GM12891 (cell line): ENCODE results near the gene IFNLR1.

Experiments
- PAX5 ChIP-seq: IDR thresholded peaks from 2 replicates; pipeline ENCODE4 v1.6.1; 2011; ENCODE audit warnings: low read length, moderate library complexity, mild to moderate bottlenecking; ENCODE audit not compliant: insufficient read depth, severe bottlenecking
- POLR2A ChIP-seq: IDR thresholded peaks from 2 replicates; pipeline ENCODE4 v1.6.1; 2011; ENCODE audit warnings: low read depth, low read length, control low read depth
- POLR2AphosphoS5 ChIP-seq: IDR thresholded peaks from 2 replicates; pipeline ENCODE4 v1.6.1; 2011; ENCODE audit warnings: low read depth, low read length, control low read depth
- POU2F2 ChIP-seq: IDR thresholded peaks from 2 replicates; pipeline ENCODE4 v1.6.1; 2011; ENCODE audit warnings: low read depth, mild to moderate bottlenecking, control low read depth, low read length, moderate library complexity
- SPI1 ChIP-seq: IDR thresholded peaks from 2 replicates; pipeline ENCODE4 v1.6.1; 2011; ENCODE audit warnings: low read depth, low read length, control low read depth
- TAF1 ChIP-seq: IDR thresholded peaks from 2 replicates; pipeline ENCODE4 v1.6.1; 2011; ENCODE audit warnings: low read depth, low read length, control low read depth

DNA sequence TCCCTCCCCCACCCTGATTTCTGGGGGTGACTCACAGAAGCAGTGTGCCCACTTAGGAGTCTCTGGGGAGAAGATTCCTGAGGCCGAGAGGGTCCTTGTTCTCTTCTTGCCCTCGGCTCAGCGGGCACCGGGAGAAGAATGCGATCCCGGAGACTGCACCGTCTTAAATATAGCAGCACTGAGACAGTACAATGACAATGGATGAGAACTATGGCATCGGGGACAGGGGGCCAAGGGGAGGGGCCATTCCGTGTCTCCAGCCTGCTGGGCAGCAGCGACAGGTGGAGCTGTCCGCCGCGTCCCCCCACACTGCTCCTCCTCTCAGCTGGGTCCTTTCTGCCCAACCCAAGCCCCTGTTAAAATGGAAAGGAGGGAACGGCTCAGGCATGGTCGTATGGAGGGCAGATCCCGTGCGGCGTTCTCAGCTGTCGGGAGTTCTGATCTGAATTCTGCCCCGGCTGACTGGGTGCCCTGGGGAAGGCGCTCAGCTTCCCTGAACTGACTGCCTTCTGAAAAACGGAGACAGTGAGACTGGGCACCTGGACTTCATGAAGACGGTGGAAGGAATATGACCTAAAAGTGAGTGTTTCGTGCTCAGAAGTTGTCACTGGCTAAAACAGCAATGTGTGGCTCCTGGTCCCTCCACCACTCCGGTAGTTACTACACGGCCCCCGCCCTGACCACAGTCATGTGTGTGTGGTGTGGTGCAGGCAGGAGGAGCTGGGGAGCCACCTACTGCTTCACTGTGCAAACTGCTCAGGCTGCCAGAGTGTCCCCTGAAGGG is 74.9 kb downstream of the IFNLR1 start, which contains the start of gene MYOM3:
- TF ChIP-seq TAF1 (no peak), POLR2A (no peak), POU2F2 (no peak), POLR2AphosphoS5 (no peak), SPI1 (no peak), PAX5 (no peak)
